ENCODE measurements around the gene KRTAP21-3.

KRTAP21-3 gene

GRCh38 chr21:30668776-30669175 is 49.8 kb downstream of the KRTAP21-3 start:
- Histone ChIP-seq H3F3A (ENCODE audit: insufficient read depth, low read length) (no peaks in the 10 kb centered on the region), H3K4me3 (ENCODE audit: low read depth, low read length, poor library complexity, severe bottlenecking) (no peak overlapping the region), H3K9ac (ENCODE audit: low read length) (no peak overlapping the region), H3K4me1 (ENCODE audit: insufficient read depth, low read length, severe bottlenecking) (no peaks in the 10 kb centered on the region), H3K27me3 (ENCODE audit: insufficient read depth, low read length) (no peaks in the 10 kb centered on the region), H3K9me2 (ENCODE audit: low read depth, low read length) (no peaks in the 10 kb centered on the region), H3K36me3 (ENCODE audit: insufficient read depth, low read length) (no peaks in the 10 kb centered on the region), H3K79me2 (ENCODE audit: insufficient read depth, low read length) (no peaks in the 10 kb centered on the region), H3K9me3 (ENCODE audit: low read length) (no peaks in the 10 kb centered on the region), H4K20me1 (ENCODE audit: insufficient read depth, low read length) (no peaks in the 10 kb centered on the region), H3K27ac (ENCODE audit: low read depth, low read length, poor library complexity, severe bottlenecking) (no peak overlapping the region), H3K4me2 (ENCODE audit: low read length) (no peak overlapping the region), H2AFZ (ENCODE audit: low read length) (no peak overlapping the region)
- no peak for TF ChIP-seq CTCF (IDR thresholded peaks at IDR 0.05; ENCODE audit: low read length)
- no peak for TF ChIP-seq EZH2 (IDR thresholded peaks at IDR 0.05; ENCODE audit: borderline replicate concordance, low read length)

All from OCI-LY1 (cell line).